Measurements from ENCODE around the gene C6orf118. TPM values are rescaled to one million over a fixed set of nuclear protein-coding genes. Genes with fewer than 3 reads are reported as not detected.

Gene C6orf118
- total RNA-seq, 1 donor from 2014 or later: 2.2 TPM

GRCh38 chr6:165292657-165293056, 16.7 kb downstream of the C6orf118 start:
- H3K79me2 ChIP-seq (ENCODE audit: low read depth): no peaks in the 10 kb centered on the region
- H3K4me1 ChIP-seq: no peaks in the 10 kb centered on the region
- H3K36me3 ChIP-seq: no peaks in the 10 kb centered on the region
- H3K27me3 Mint-ChIP-seq (ENCODE audit: insufficient read depth, low read depth): no peaks in the 10 kb centered on the region
- H2AFZ ChIP-seq (replicated peaks): no peak overlapping the region
- no peak overlapping the region for H3K27ac ChIP-seq
- peak overlapping the region; percentile 19 for H3K27ac Mint-ChIP-seq
- H3K4me1 Mint-ChIP-seq: peaks cover 10% of the 10 kb centered on the region
- H3K27me3 ChIP-seq: no peaks in the 10 kb centered on the region
- no peaks in the 10 kb centered on the region for H3K9me3 ChIP-seq (ENCODE audit: low read depth)
- H3K4me3 ChIP-seq: no peak overlapping the region
- no peak overlapping the region for H3K4me3 Mint-ChIP-seq
- peaks cover 64% of the 10 kb centered on the region for H3K36me3 Mint-ChIP-seq
- H3K9ac ChIP-seq: no peak overlapping the region
- TF ChIP-seq EZH2 (IDR thresholded peaks at IDR 0.05) (no peak), EZH2phosphoT487 (IDR thresholded peaks at IDR 0.05) (no peak), CTCF (IDR thresholded peaks at IDR 0.05) (no peak)
- H3K9me3 Mint-ChIP-seq: peaks cover 7% of the 10 kb centered on the region
- no peaks in the 10 kb centered on the region for H3F3A ChIP-seq (ENCODE audit: low read depth)
- no peaks in the 10 kb centered on the region for H4K20me1 ChIP-seq (ENCODE audit: low read depth)
- no peak overlapping the region for H3K4me2 ChIP-seq
- no peak for DNase-seq (ENCODE audit: low spot score)

GRCh38 chr6:165274611-165275010, 34.8 kb downstream of the C6orf118 start:
- no peak for DNase-seq (ENCODE audit: low spot score)
- Mint-ChIP-seq H3K36me3 (peaks cover 30% of the 10 kb centered on the region), H3K27me3 (ENCODE audit: insufficient read depth, low read depth) (peaks cover 2% of the 10 kb centered on the region), H3K27ac (no peak overlapping the region), H3K4me3 (no peak overlapping the region), H3K9me3 (peaks cover 2% of the 10 kb centered on the region), H3K4me1 (peaks cover 3% of the 10 kb centered on the region)
- no peaks in the 10 kb centered on the region for H3K4me1 ChIP-seq
- H3K27me3 ChIP-seq: no peaks in the 10 kb centered on the region
- H3K4me3 ChIP-seq: no peak overlapping the region
- TF ChIP-seq EZH2phosphoT487 (IDR thresholded peaks at IDR 0.05) (no peak), CTCF (IDR thresholded peaks at IDR 0.05) (no peak), EZH2 (IDR thresholded peaks at IDR 0.05) (no peak)
- H3K27ac ChIP-seq: no peak overlapping the region
- H4K20me1 ChIP-seq (ENCODE audit: low read depth): no peaks in the 10 kb centered on the region
- no peaks in the 10 kb centered on the region for H3K79me2 ChIP-seq (ENCODE audit: low read depth)
- H3K9me3 ChIP-seq (ENCODE audit: low read depth): no peaks in the 10 kb centered on the region
- H3K4me2 ChIP-seq: no peak overlapping the region
- H3K36me3 ChIP-seq: no peaks in the 10 kb centered on the region
- no peaks in the 10 kb centered on the region for H3F3A ChIP-seq (ENCODE audit: low read depth)
- H2AFZ ChIP-seq (replicated peaks): no peak overlapping the region
- H3K9ac ChIP-seq: no peak overlapping the region

GRCh38 chr6:165272585-165272984, 36.8 kb downstream of the C6orf118 start:
- Histone ChIP-seq H3K27me3 (no peaks in the 10 kb centered on the region), H3K4me3 (no peak overlapping the region), H3K4me1 (peaks cover 4% of the 10 kb centered on the region), H3K9ac (no peak overlapping the region), H3K79me2 (ENCODE audit: low read depth) (no peaks in the 10 kb centered on the region), H3K36me3 (no peaks in the 10 kb centered on the region), H3K27ac (no peak overlapping the region), H3K4me2 (no peak overlapping the region), H2AFZ (replicated peaks) (no peak overlapping the region), H4K20me1 (ENCODE audit: low read depth) (no peaks in the 10 kb centered on the region), H3K9me3 (ENCODE audit: low read depth) (no peaks in the 10 kb centered on the region), H3F3A (ENCODE audit: low read depth) (no peaks in the 10 kb centered on the region)
- Mint-ChIP-seq H3K9me3 (peaks cover 2% of the 10 kb centered on the region), H3K27me3 (ENCODE audit: insufficient read depth, low read depth) (peaks cover 2% of the 10 kb centered on the region), H3K36me3 (peaks cover 26% of the 10 kb centered on the region), H3K27ac (no peak overlapping the region), H3K4me3 (no peak overlapping the region), H3K4me1 (peaks cover 10% of the 10 kb centered on the region)
- TF ChIP-seq CTCF (IDR thresholded peaks at IDR 0.05): no peak
- TF ChIP-seq EZH2 (IDR thresholded peaks at IDR 0.05): no peak
- no peak for TF ChIP-seq EZH2phosphoT487 (IDR thresholded peaks at IDR 0.05)
- DNase-seq (ENCODE audit: low spot score): no peak
